ENCODE results near the gene CYCS.

- TF ChIP-seq EZH2 (IDR thresholded peaks at IDR 0.05; ENCODE audit: low read depth) (no peak), CTCF (conservative IDR thresholded peaks at IDR 0.05) (no peak)
These were observed 14.5 kb upstream of the CYCS start for GRCh38 chr7:25139536-25139935.

Data from PC-9 (cell line).